GM13976 (cell line): ENCODE data around the gene ZNF385A.
A peak's percentile ranks its signal among the peaks of the same experiment; 100 is the strongest.

Experiments
- DNase-seq: peaks from one replicate; pipeline ENCODE4 v3.0.0; 2012; ENCODE audit warnings: low spot score
- CTCF ChIP-seq: IDR thresholded peaks from 2 replicates; pipeline ENCODE4 v1.5.1; 2012; ENCODE audit warnings: borderline replicate concordance, mild to moderate bottlenecking; ENCODE audit not compliant: insufficient read depth; ENCODE audit errors: extremely low read depth, missing control alignments, control extremely low read depth
- in situ Hi-C: fragments of 300-500 bp; cut with MboI; formaldehyde crosslinking; loops from one replicate; pipeline ENCODE4 v1.12.0; 2022; ENCODE audit warnings: low sequenced_read_pairs, mixed read lengths, inconsistent platforms; ENCODE audit not compliant: unreplicated experiment

ZNF385A gene

GRCh38 chr12:54401119-54401518 is 16.6 kb upstream of the ZNF385A start:
- no peak for TF ChIP-seq CTCF
- in situ Hi-C loops, result no loop called here
- no peak for DNase-seq

GRCh38 chr12:54398995-54399793 is 14.7 kb upstream of the ZNF385A start:
- DNase-seq, result peak; percentile 86
- TF ChIP-seq CTCF, result peak; percentile 100
- in situ Hi-C loops, result loop anchor here (5.0 kb wide), 1 partner anchor 43 kb away; no protein-coding TSS in a partner anchor

GRCh38 chr12:54398218-54398617 is 13.7 kb upstream of the ZNF385A start:
- no peak for DNase-seq
- TF ChIP-seq CTCF, result no peak
- in situ Hi-C loops, result loop anchor here (5.0 kb wide), 1 partner anchor 44 kb away; no protein-coding TSS in a partner anchor

- no peak for DNase-seq
- in situ Hi-C loops, result loop anchor here (5.0 kb wide), 1 partner anchor 45 kb away; no protein-coding TSS in a partner anchor
- TF ChIP-seq CTCF, result no peak
These were observed 12.6 kb upstream of the ZNF385A start for GRCh38 chr12:54397157-54397556.

GRCh38 chr12:54395545-54395944 is 11.0 kb upstream of the ZNF385A start:
- TF ChIP-seq CTCF, result no peak
- DNase-seq, result no peak
- in situ Hi-C loops, result loop anchor here (5.0 kb wide), 1 partner anchor 47 kb away; no protein-coding TSS in a partner anchor

- DNase-seq, result no peak
- TF ChIP-seq CTCF, result no peak
- in situ Hi-C loops, result loop anchor here (5.0 kb wide), 1 partner anchor 47 kb away; no protein-coding TSS in a partner anchor
These were observed 10.5 kb upstream of the ZNF385A start for GRCh38 chr12:54394986-54395385.
